Astrocyte of the cerebellum (primary cell): ENCODE data around the gene RPL21.
A peak's percentile ranks its signal among the peaks of the same experiment; 100 is the strongest.
"Not testable (repeated sequence)": the region's sequence is repeated elsewhere in the genome, so short reads cannot be mapped to it uniquely, and the experiment has no call there.

Source experiments
- DNase-seq: peaks from one replicate; pipeline ENCODE4 v3.0.0-alpha.2; 2011; ENCODE audit warnings: low read depth
- H3K4me3 ChIP-seq: 2 replicates; pipeline ENCODE4 v1.5.1; 2011; ENCODE audit warnings: mild to moderate bottlenecking, low read depth, low read length, moderate library complexity
- CTCF ChIP-seq: IDR thresholded peaks from 2 replicates; pipeline ENCODE4 v1.5.1; 2012; ENCODE audit warnings: low read length, low read depth, moderate library complexity, mild to moderate bottlenecking; ENCODE audit errors: missing control alignments
- in situ Hi-C: cut with HindIII; loops from 2 replicates; pipeline ENCODE4 v1.10.0; 2017; ENCODE audit warnings: low sequenced_read_pairs

RPL21 gene

DNA sequence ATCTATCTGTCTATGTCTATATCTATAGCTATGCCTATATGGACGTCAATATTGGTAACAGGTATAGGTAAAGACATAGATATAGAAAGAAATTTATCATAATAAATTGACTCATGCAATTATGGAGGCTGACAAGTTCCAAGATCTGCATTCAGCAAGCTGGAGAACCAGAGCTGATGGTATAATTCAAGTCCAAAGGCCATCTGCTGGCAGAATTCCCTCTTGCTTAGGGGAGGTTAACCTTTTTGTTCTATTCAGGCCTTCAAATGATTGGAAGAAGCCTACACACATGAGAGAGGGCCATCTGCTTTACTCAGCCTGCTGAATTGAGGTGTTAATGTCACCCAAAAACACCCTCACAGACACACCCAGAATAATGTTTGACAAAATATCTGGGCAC lies 30.1 kb downstream of the RPL21 start:
- TF ChIP-seq CTCF, result no peak
- in situ Hi-C loops, result no loop called here

DNA sequence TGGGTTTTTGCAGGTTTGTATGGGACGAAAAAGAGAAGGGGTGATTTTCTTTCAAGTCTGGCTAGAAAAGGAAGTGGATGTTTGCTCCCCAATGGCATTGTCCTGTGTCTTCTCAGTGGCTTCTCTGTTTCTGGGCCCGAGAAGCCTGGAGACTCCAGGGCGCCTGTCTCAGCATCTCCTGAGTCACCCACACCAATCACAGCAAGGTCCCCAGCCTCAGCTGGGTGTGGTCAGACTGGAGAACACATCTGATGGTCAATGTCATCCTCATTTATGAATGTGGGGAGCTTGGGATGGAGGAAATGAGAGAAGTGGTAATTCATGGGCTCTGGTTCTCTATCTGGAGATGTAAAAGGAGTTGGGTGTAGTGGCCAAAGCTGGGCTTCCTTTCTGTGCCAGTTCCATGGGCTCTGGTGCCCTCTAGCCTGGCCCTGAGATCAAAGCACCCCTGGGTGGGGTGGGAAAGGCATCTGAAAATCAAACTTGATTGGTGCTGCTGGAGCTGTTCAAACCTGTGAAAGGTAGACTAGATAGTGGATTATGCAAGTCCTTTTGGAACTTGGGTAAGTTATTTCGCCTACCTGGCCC lies 32.6 kb downstream of the RPL21 start:
- TF ChIP-seq CTCF, result peak; percentile 27
- no peak overlapping the region for H3K4me3 ChIP-seq
- DNase-seq, result no peak
- in situ Hi-C loops, result no loop called here

More for the DNA sequence above, 30.1 kb downstream of the RPL21 start:
- DNase-seq, result no peak
- H3K4me3 ChIP-seq, result no peak overlapping the region

DNA sequence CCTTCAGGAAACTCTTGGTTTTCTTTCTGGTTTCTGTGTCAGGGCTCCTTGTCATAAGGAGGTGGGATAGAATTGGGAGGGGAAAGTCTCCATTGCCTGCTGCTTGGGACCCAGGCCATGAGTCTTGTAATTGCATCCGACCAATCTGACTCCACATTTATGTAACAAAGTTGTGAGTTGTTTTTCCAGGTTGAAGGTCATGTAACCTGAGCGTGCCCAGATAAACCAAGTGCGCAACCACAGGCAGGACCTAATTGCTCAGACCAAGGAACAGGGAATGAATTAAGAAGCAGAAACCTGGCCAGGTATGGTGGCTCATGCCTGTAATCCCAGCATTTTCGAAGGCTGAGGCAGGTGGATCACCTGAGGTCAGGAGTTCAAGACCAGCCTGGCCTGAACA lies 37.0 kb downstream of the RPL21 start:
- DNase-seq, result no peak
- H3K4me3 ChIP-seq, result no peak overlapping the region
- TF ChIP-seq CTCF, result no peak
- in situ Hi-C loops, result no loop called here

DNA sequence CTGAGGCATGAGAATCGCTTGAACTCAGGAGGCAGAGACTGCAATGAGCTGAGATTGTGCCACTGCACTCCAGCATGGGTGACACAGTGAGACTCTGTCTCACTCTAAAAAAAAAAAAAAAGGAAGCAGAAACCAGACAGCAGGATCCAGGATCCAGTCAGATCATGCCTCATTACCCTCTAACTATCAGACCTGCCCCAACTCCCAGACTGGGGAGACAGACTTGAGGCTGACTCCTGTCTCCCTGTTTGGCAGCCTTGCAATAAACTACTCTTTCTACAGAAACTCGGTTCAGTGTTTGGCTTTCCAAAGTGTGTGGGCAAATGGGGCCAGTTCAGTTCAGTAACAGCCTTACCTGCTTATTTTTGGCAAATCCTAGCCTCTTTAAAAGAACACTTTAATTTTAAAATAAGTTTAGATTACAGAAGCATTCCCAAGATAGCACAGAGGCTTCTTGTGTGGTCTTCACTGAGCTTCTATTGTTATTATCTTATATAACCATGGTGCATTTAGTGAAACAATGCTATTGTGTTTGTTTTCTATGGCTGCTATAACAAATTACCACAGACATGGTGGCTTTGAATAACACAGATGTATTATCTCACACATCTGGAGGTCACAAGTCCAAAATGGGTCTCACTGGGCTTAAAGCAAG lies 37.8 kb downstream of the RPL21 start:
- DNase-seq, result no peak
- in situ Hi-C loops, result no loop called here
- no peak overlapping the region for H3K4me3 ChIP-seq

GRCh38 chr13:27290715-27291114 lies 39.4 kb downstream of the RPL21 start:
- TF ChIP-seq CTCF, result no peak
- no peak overlapping the region for H3K4me3 ChIP-seq
- in situ Hi-C loops, result no loop called here
- no peak for DNase-seq

More for the DNA sequence above, 37.8 kb downstream of the RPL21 start:
- no peak for TF ChIP-seq CTCF

DNA sequence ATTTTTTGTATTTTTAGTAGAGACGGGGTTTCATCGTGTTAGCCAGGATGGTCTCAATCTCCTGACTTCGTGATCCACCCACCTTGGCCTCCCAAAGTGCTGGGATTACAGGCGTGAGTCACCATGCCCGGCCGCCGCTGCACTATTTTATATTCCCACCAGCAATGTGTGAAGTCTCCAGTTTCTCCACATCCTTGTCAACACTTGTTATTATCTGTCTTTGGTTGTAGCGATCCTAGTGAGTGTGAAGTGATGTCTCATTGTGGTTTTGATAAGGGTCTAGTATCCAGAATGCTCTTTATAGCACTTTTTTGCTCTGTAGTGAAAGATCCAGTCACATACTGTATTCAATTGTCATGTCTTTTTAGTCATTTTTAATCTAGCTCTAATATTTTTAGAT lies 40.6 kb downstream of the RPL21 start:
- in situ Hi-C loops, H3K4me3 ChIP-seq, DNase-seq: not testable (repeated sequence)

- in situ Hi-C loops, result no loop called here
- no peak for TF ChIP-seq CTCF
- DNase-seq, result no peak
- no peak overlapping the region for H3K4me3 ChIP-seq
These were observed 41.8 kb downstream of the RPL21 start for GRCh38 chr13:27293076-27293691.
